ENCODE results near the gene CD82. TPM values are rescaled to one million over a fixed set of nuclear protein-coding genes. Genes with fewer than 3 reads are reported as not detected.

Gene CD82
- total and polyA plus RNA-seq, 2 of the 13 experiments (the other 11 are each of a cell fraction or from before 2014, with no cell fraction given): 0.05 TPM; not detected in 1

- peaks cover 8 to 13% of the 10 kb centered on the region in 2 experiments; a peak in 3 of 5 replicates for H3K27me3 ChIP-seq (ENCODE audit: control insufficient read depth in 1 of 2, insufficient read depth in 2 of 2, low read length in 2 of 2)
- TF ChIP-seq SNAPC2 (CRISPR knock-in tag; IDR thresholded peaks at IDR 0.05) (no peak), ZNF10 (CRISPR knock-in tag; IDR thresholded peaks at IDR 0.05; ENCODE audit: borderline replicate concordance, low read depth) (no peak), ZNF367 (CRISPR knock-in tag; IDR thresholded peaks at IDR 0.05; ENCODE audit: borderline replicate concordance) (no peak)
- no peaks in the 10 kb centered on the region for H3K9me3 ChIP-seq (ENCODE audit: low read length)
- ATAC-seq (no peak), FAIRE-seq (no peak), DNase-seq (ENCODE audit: low spot score) (no peak)
- POLR2A ChIA-PET: no interaction called here
- H3K9ac ChIP-seq (ENCODE audit: insufficient read depth, low read depth, low read length): no peak overlapping the region
- no peaks in the 10 kb centered on the region for H3K36me3 ChIP-seq (replicated peaks in 1 of 2; ENCODE audit: control insufficient read depth in 1 of 2, insufficient read depth in 2 of 2, low read length in 2 of 2)
- H3K4me3 ChIP-seq (replicated peaks in 1 of 3; ENCODE audit: insufficient read depth in 1 of 3, low read depth in 2 of 3, low read length in 3 of 3): no peak overlapping the region
- H3K79me2 ChIP-seq (ENCODE audit: insufficient read depth, low read length): no peaks in the 10 kb centered on the region
- WGBS (ENCODE audit: low lambda C conversion rate): 0% methylated on average over 4 of the region's 6 CpGs
- H2AFZ ChIP-seq (ENCODE audit: low read length): no peak overlapping the region
- H3K27ac ChIP-seq (ENCODE audit: extremely low read length, insufficient read depth, low read length): no peak overlapping the region
- intact Hi-C loops (cut with micrococcal nuclease; ENCODE audit: unreplicated experiment): no loop called here
- no TSS peak for BruUV-seq (replicated peaks)
- CTCF ChIA-PET (ENCODE audit: low intra/inter-chr PET ratio, low total read pairs): no interaction called here
- no peaks in the 10 kb centered on the region for H3K4me1 ChIP-seq (ENCODE audit: insufficient read depth, low read length)
- in situ Hi-C loops (cut with HindIII; ENCODE audit: extremely low pct_ligation_motif_present, low pct_unique_long_range_greater_than_20kb): no loop called here
- no peak overlapping the region for H3K4me2 ChIP-seq (ENCODE audit: low read depth, low read length)
- H4K20me1 ChIP-seq (ENCODE audit: insufficient read depth, low read length): 0 out of 2 replicates have a peak, but pooled peaks cover 3% of the 10 kb centered on the region
Measured at GRCh38 chr11:44595006-44595405, 29.5 kb downstream of the CD82 start.

GRCh38 chr11:44595964-44596381 lies 30.5 kb downstream of the CD82 start:
- no TSS peak for BruUV-seq (replicated peaks)
- POLR2A ChIA-PET: no interaction called here
- no peak for TF ChIP-seq TFAP4 (IDR thresholded peaks at IDR 0.05; ENCODE audit: borderline replicate concordance, low read depth)
- no peak for TF ChIP-seq ZNF414 (CRISPR knock-in tag; IDR thresholded peaks at IDR 0.05)
- TF ChIP-seq ZNF749 (CRISPR knock-in tag; IDR thresholded peaks at IDR 0.05; ENCODE audit: borderline replicate concordance): no peak
- TF ChIP-seq KDM2A (CRISPR knock-in tag; IDR thresholded peaks at IDR 0.05; ENCODE audit: borderline replicate concordance, low read depth): no peak
- no peak for TF ChIP-seq ZNF460 (CRISPR knock-in tag; IDR thresholded peaks at IDR 0.05; ENCODE audit: borderline replicate concordance)
- TF ChIP-seq FOXM1 (CRISPR knock-in tag; IDR thresholded peaks at IDR 0.05): no peak
- TF ChIP-seq ESRRA (CRISPR knock-in tag; IDR thresholded peaks at IDR 0.05; ENCODE audit: low read depth): no peak
- no peak for TF ChIP-seq MEIS1 (CRISPR knock-in tag; IDR thresholded peaks at IDR 0.05; ENCODE audit: borderline replicate concordance)
- no peak for TF ChIP-seq SMAD9 (CRISPR knock-in tag; IDR thresholded peaks at IDR 0.05)
- no peak for TF ChIP-seq ZNF30 (CRISPR knock-in tag; IDR thresholded peaks at IDR 0.05)
- no peak for TF ChIP-seq POLR2AphosphoS2 (IDR thresholded peaks at IDR 0.05; ENCODE audit: low read depth, low read length)
- TF ChIP-seq LBX2 (CRISPR knock-in tag; IDR thresholded peaks at IDR 0.05; ENCODE audit: borderline replicate concordance): no peak
- no peak for TF ChIP-seq ZFP36 (IDR thresholded peaks at IDR 0.05; ENCODE audit: borderline replicate concordance, low read depth, low read length, partially characterized antibody)
- TF ChIP-seq HNRNPK (IDR thresholded peaks at IDR 0.05; ENCODE audit: low read depth, low read length, poor library complexity, severe bottlenecking): no peak

More at GRCh38 chr11:44595964-44596381, 30.5 kb downstream of the CD82 start:
- no peak overlapping the region for H3K4me2 ChIP-seq (ENCODE audit: low read depth, low read length)
- peaks cover 8 to 15% of the 10 kb centered on the region in 2 experiments; a peak in 3 of 5 replicates for H3K27me3 ChIP-seq (ENCODE audit: control insufficient read depth in 1 of 2, insufficient read depth in 2 of 2, low read length in 2 of 2)
- H3K4me3 ChIP-seq (replicated peaks in 1 of 3; ENCODE audit: insufficient read depth in 1 of 3, low read depth in 2 of 3, low read length in 3 of 3): no peak overlapping the region
- no peaks in the 10 kb centered on the region for H3K9me3 ChIP-seq (ENCODE audit: low read length)
- no peaks in the 10 kb centered on the region for H3K4me1 ChIP-seq (ENCODE audit: insufficient read depth, low read length)
- FAIRE-seq (no peak), DNase-seq (ENCODE audit: low spot score) (no peak), ATAC-seq (no peak)
- in situ Hi-C loops (cut with HindIII; ENCODE audit: extremely low pct_ligation_motif_present, low pct_unique_long_range_greater_than_20kb): no loop called here
- no peak overlapping the region for H3K9ac ChIP-seq (ENCODE audit: insufficient read depth, low read depth, low read length)
- WGBS (ENCODE audit: low lambda C conversion rate): 16% methylated on average over 7 of the region's 10 CpGs
- intact Hi-C loops (cut with micrococcal nuclease; ENCODE audit: unreplicated experiment): no loop called here
- no peak overlapping the region for H3K27ac ChIP-seq (ENCODE audit: extremely low read length, insufficient read depth, low read length)
- H3K36me3 ChIP-seq (replicated peaks in 1 of 2; ENCODE audit: control insufficient read depth in 1 of 2, insufficient read depth in 2 of 2, low read length in 2 of 2): no peaks in the 10 kb centered on the region
- CTCF ChIA-PET (ENCODE audit: low intra/inter-chr PET ratio, low total read pairs): no interaction called here
- no peaks in the 10 kb centered on the region for H3K79me2 ChIP-seq (ENCODE audit: insufficient read depth, low read length)
- H2AFZ ChIP-seq (ENCODE audit: low read length): no peak overlapping the region
- H4K20me1 ChIP-seq (ENCODE audit: insufficient read depth, low read length): 0 out of 2 replicates have a peak, but pooled peaks cover 3% of the 10 kb centered on the region
